ENCODE data around the gene EFCAB14.
"Not testable (repeated sequence)": the region's sequence is repeated elsewhere in the genome, so short reads cannot be mapped to it uniquely, and the experiment has no call there.

The EFCAB14 gene

DNA sequence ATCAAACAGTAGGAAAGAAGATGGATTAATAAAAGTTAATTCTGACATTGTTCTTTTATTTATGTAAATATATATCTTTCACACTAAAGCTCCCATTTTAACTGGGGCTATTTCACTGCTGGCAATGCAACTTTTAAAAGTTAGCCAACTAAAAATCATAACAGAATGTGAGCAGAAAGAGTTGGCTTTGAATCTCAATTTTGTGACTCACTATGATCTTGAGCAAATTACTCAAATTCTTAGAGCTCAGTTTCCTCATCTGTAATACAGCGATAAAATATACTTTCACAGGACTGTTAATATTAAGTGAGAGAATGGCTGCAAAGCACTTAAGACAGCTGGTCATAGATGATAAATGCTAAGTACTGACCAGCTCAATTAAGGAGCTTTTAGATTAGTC, 10.8 kb downstream of the EFCAB14 start:
- TF ChIP-seq, protein P1, sequence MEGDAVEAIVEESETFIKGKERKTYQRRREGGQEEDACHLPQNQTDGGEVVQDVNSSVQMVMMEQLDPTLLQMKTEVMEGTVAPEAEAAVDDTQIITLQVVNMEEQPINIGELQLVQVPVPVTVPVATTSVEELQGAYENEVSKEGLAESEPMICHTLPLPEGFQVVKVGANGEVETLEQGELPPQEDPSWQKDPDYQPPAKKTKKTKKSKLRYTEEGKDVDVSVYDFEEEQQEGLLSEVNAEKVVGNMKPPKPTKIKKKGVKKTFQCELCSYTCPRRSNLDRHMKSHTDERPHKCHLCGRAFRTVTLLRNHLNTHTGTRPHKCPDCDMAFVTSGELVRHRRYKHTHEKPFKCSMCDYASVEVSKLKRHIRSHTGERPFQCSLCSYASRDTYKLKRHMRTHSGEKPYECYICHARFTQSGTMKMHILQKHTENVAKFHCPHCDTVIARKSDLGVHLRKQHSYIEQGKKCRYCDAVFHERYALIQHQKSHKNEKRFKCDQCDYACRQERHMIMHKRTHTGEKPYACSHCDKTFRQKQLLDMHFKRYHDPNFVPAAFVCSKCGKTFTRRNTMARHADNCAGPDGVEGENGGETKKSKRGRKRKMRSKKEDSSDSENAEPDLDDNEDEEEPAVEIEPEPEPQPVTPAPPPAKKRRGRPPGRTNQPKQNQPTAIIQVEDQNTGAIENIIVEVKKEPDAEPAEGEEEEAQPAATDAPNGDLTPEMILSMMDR (conservative IDR thresholded peaks at IDR 0.05; ENCODE audit: low read depth, low read length) = no peak
- no peak for DNase-seq (ENCODE audit: low read depth)
- no peak overlapping the region for H3K4me3 ChIP-seq (ENCODE audit: low read depth, low read length)

DNA sequence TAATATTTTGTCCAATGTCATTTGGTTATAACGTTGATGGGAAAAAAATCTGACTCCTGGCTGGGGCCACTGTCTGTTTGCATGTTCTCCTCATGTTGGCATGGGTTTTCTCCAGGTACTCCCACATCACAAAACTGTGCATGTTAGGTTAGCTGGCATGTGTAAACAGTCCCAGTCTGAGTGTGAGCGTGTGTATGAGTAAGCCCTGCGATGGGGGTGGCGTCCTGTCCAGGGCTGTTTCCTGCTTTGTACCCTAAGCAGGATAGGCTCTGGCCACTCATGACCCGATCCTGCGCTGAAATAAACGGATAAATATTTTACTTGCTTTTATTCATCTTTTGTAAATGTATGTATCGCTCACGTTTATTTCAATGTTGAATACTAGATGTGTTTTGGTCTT, 13.5 kb downstream of the EFCAB14 start:
- no peak overlapping the region for H3K4me3 ChIP-seq (ENCODE audit: low read depth, low read length)
- TF ChIP-seq, protein P1 (conservative IDR thresholded peaks at IDR 0.05; ENCODE audit: low read depth, low read length) = no peak
- no peak for DNase-seq (ENCODE audit: low read depth)

DNA sequence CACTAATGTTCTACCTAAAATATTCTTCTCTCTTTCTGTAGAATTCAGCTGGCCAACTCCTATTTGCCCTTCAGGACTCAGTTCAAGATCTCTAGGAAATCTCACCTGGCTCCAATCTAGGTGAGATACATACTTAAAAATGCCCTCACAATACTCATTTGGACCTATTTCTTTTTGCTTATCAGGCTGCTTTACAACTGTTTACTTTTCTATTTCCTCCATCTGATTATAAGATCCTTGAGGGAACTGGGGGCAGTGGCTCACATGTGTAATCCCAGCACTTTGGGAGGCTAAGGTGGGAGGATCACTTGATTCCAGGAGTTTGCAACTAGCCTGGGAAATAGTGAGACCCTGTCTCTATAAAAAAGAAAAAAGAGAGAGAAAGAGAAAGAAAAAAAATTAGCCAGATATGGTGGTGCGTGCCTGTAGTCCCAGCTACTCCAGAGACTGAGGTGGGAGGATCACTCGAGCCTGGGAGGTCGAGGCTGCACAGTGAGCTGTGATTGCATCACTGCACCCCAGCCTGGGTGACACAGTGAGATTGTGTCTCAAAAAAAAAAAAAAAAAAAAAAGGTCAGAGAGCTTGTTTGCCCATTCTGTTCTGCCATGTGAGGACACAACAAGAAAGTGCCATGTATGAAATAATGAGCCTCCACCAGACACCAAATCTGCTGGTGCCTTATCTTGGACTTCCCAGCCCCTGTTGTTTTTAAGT, 14.8 kb downstream of the EFCAB14 start:
- no peak overlapping the region for H3K4me3 ChIP-seq (ENCODE audit: low read depth, low read length)
- DNase-seq (ENCODE audit: low read depth) = no peak
- TF ChIP-seq, protein P1 (conservative IDR thresholded peaks at IDR 0.05; ENCODE audit: low read depth, low read length) = no peak

- TF ChIP-seq, protein P1 (conservative IDR thresholded peaks at IDR 0.05; ENCODE audit: low read depth, low read length) = no peak
- no peak overlapping the region for H3K4me3 ChIP-seq (ENCODE audit: low read depth, low read length)
- DNase-seq (ENCODE audit: low read depth) = no peak
These were observed 19.2 kb downstream of the EFCAB14 start for GRCh38 chr1:46699666-46700065.

DNA sequence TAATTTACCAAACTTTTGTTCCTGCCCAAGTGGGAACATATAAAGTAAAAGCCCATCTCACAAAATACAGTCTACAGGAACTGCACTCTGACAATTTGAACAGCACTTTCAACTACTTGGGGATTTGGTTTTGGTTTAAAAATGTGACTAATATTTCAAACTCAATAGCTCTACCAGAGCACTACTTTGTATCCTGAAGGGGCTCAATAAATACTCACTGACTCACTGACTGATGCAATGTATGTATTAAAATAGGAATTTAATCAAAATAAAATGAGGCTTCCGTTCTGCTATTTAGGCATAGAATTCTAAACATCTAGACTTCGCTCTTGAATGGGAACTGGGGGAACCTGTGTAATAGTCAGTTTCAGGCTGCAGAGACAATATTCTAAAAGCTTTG, 21.9 kb downstream of the EFCAB14 start:
- H3K4me3 ChIP-seq (ENCODE audit: low read depth, low read length) = no peak overlapping the region
- TF ChIP-seq, protein P1 (conservative IDR thresholded peaks at IDR 0.05; ENCODE audit: low read depth, low read length) = no peak
- no peak for DNase-seq (ENCODE audit: low read depth)

DNA sequence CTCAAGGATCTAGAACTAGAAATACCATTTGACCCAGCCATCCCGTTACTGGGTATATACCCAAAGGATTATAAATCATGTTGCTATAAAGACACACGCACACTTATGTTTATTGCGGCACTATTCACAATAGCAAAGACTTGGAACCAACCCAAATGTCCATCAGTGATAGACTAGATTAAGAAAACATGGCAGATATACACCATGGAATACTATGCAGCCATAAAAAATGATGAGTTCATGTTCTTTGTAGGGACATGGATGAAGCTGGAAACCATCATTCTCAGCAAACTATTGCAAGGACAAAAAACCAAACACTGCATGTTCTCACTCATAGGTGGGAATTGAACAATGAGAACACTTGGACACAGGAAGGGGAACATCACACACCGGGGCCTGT, 24.2 kb downstream of the EFCAB14 start:
- H3K4me3 ChIP-seq (ENCODE audit: low read depth, low read length); DNase-seq (ENCODE audit: low read depth): not testable (repeated sequence)

DNA sequence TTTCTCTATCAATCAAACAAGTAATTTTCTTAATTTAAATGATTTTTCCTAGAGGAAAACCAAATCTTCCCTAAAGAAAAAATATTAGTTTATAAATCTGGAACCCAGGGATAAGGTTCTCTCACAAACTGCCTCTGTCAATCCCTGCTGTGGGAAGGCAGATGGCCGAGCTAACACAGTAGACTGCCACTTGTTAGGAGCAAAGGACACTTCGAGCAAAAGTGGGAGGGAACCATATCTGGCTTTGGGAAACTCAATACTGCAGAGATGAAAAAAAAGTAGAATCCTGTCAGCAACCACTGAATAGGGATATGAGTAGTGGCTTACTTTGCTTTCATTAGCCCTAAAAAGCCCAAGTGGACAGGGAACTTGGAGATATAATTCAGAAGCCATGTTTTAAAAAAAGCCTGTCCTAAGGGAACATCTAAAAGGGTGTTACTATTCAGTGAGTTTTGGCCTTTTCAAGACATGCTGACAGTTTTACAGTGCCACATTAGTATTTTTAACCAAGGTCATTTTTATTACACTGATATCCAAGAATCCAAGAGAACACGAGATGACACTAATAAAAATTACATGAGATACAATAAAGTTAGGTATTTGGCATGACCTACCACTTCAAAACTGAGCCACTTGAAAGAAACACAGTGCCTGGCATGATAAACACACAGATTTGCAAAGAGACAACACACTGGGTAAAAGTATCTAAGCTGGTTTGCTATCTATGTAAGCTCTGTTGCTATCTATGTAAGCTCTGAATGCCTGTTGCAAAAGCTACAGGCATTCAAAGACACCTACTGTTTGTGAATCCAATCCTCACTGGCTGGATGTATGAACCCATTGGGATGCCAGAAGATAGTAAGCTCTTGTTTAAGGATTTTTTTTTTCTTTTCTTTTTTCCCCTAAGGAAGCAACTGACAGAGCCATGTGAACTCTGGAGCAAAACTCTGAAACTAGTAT, 25.8 kb downstream of the EFCAB14 start:
- TF ChIP-seq, protein P1 (conservative IDR thresholded peaks at IDR 0.05; ENCODE audit: low read depth, low read length) = no peak
- no peak for DNase-seq (ENCODE audit: low read depth)

More for the DNA sequence above, 25.8 kb downstream of the EFCAB14 start:
- H3K4me3 ChIP-seq (ENCODE audit: low read depth, low read length) = no peak overlapping the region

Measured in choroid plexus epithelial cell (primary cell).